ENCODE measurements around the gene MAGI1. TPM values are rescaled to one million over a fixed set of nuclear protein-coding genes. Genes with fewer than 3 reads are reported as not detected.

MAGI1 gene
- total RNA-seq, 1 donor from 2014 or later = 30.5 TPM

GRCh38 chr3:65362688-65363087 lies 676.0 kb downstream of the MAGI1 start:
- DNase-seq (ENCODE audit: low read depth) = no peak

DNA sequence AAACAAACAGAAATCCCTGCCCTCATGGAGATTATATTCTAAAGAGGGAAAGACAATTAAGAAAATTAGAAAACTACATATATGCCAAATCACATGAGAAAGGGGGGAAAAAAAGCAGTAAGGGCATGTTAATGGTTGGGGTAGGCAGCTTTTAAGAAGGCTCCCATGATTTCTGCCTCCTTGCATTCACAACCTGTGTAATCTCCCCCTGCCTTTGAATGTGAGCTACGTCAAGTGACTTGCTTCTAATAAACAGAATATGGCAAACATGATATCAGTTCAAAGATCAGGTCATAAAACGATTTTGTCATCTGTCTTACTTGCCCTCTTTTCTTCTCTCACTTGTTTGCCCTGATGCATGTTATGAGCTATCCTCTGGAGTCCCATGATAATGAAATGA lies 677.3 kb downstream of the MAGI1 start:
- DNase-seq (ENCODE audit: low read depth) = no peak

GRCh38 chr3:65356331-65357248 lies 682.1 kb downstream of the MAGI1 start:
- DNase-seq (ENCODE audit: low read depth) = peak; percentile 15

DNA sequence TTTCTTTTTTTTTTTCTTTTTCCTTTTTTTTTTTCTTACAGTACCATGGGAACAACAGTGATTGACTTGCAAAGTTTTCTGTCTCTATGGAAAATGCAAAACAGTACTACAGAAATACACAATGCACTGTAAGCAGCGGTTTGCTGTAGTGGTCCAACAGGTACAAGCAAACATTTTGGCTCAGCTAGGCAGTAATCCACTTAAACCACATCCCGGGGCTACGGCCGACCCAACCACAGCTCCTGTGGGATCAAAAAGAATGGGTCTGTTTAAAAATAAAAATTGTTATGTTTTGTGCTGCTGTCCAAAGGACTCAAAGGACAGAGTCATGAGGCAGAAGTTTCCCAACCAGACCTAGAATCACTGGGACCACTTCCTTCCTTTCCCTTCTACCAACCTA lies 683.8 kb downstream of the MAGI1 start:
- DNase-seq (ENCODE audit: low read depth) = no peak

DNA sequence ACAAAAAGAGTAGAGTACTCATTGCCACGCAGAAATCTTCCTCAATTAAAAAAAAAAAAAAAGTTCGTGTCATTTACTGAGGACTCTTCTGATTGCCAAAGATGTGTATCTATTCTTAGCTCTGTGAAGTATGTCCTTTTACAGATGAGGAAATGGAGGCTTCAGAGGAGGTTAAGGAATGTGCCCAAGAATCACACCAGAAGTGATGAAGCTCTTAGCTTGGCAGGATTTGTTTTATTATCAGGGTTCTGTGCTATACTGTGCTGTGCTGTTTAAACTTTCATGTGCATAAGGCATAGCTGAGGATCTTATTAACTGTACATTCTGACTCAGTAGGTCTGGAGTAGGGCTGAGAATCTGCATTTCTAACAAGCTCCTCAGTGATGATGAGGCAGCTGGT lies 685.8 kb downstream of the MAGI1 start:
- DNase-seq (ENCODE audit: low read depth) = no peak

DNA sequence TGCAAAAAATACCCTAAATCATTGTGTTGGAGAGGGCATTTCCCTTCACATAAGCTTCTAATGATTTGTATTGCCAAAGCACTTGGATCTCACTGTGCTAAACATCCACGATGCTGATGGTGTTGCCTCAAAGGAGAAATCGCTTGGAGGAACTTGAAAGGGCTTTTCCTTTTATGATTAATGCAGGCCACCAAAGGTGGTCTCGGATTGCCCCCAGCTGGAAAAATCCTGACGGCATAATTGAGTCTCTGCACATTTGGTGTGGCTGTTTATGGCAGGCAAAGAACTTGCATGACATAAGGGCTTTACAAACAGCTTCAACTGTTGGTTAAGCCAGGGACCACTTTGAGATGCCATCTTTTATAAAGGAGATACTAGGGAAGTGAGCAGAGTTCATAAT lies 687.0 kb downstream of the MAGI1 start:
- DNase-seq (ENCODE audit: low read depth) = no peak

GRCh38 chr3:65350801-65351476 lies 687.8 kb downstream of the MAGI1 start:
- DNase-seq (ENCODE audit: low read depth) = no peak

- DNase-seq (ENCODE audit: low read depth) = peak; percentile 10
Observed at GRCh38 chr3:65348398-65348995, 690.2 kb downstream of the MAGI1 start.

DNA sequence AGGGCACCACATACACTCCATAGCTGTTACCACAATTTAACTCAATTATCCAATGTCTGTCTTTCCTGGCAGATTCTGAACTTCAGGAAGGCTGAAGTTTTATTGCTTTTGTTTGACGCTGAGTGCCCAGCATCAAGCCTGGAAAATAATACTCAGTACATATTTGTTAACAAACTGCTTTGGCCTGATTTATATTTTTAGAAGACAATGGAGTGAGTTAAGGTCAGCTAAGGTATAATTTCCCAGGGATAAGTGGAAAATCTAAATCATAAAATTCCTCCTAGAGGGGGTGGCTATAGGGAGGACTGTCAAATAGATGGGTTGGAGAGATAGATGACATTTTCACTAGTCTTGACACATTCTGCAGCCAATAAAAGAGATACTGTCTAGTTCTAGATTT lies 691.6 kb downstream of the MAGI1 start:
- no peak for DNase-seq (ENCODE audit: low read depth)

GRCh38 chr3:65344846-65345245 lies 693.9 kb downstream of the MAGI1 start:
- no peak for DNase-seq (ENCODE audit: low read depth)

- DNase-seq (ENCODE audit: low read depth) = no peak
Observed at GRCh38 chr3:65344444-65344843, 694.3 kb downstream of the MAGI1 start.

GRCh38 chr3:65343736-65344135 lies 695.0 kb downstream of the MAGI1 start:
- DNase-seq (ENCODE audit: low read depth) = peak; percentile 83

DNA sequence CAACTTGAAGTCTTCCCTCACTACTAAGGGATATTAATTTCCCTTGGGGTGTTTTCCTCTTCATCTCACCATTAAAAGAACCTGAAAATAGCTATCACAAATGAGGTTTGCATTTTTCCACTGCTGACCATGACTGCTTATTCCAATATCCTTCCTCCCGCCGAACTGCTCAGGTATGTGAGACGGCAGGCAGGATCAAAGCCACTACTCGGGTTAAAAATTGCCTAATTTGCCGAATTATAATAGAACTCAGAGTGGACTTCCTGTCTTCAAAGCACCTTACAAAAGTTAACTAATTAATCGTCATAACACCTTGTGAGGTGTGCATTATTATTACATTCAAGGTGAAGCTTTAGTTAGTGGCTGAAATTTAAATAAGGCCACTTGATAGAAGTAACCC lies 695.7 kb downstream of the MAGI1 start:
- DNase-seq (ENCODE audit: low read depth) = peak; percentile 55

DNA sequence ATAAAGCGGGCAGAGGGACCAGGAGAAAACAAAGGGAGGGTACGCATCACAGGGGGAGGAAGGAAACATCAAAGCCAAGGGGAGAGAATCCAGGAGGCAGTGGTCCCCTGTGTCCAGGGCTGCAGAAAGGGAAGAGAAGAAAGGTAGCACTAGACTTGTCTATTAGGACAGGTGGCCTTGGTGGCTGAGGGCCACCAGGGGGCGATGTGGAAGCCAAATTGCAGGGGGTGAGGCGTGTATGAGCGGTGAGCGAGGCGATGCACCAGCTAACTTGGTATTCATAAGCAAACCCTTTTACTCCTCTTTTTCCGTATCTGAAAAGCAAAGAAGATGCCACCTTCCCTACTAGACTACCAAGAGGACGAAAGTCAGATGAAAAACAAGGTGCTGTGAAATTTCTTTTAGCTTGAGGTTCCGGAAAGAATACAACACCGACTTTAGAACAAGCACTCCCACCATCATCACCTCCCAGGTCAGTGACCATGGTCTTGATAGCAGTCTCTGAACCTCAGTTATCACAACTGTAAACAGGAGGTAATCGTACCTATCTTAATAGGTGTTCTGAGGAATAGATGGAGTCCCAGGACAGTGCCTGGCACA lies 696.5 kb downstream of the MAGI1 start:
- peak; percentile 36 for DNase-seq (ENCODE audit: low read depth)

DNA sequence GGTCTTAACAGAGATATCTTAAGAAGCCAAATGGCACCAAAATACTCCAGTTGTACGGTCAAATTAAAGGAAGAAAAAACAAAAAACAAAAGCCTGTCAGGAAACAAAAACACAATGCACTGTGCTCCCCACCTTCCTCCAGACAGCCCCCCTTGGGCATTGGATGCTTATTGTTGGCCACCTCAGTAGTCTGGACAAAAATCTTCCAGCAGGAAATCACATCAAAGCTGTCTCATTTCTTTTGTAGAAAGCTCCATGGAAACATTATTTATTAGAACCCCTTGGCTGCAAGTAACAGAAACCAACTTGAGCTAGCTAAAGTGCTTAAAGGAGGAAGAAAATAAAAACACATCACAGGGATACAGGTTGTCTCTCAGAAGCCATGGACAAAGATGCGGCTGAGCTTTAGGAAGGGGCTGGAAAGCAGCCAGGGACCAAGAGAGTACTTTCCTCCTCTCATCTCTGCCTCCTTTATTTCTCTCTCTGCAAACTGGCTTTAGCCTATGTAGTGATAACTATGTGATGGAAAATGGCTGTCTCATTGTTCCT lies 699.5 kb downstream of the MAGI1 start:
- DNase-seq (ENCODE audit: low read depth) = no peak

GRCh38 chr3:65338571-65338970 lies 700.1 kb downstream of the MAGI1 start:
- peak; percentile 88 for DNase-seq (ENCODE audit: low read depth)

DNA sequence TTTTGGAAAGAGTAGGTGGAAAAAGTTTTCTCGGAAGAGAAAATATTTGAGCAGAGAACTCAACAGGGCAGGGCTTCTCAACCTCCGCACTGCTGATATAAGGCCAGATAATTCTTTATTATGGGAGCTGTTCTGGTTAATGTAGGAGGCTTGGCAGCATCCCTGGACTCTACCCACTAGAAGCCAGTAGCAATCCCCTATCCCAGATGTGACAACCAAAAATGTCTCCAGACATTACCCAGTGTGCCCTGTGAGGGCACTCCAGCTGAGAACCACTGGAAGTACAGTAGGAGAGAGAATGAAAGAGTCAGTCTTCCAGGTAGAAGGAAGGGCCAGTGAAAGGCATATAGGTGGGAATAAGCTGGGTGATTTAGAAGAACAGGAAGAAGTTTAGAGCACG lies 703.1 kb downstream of the MAGI1 start:
- DNase-seq (ENCODE audit: low read depth) = no peak

GRCh38 chr3:65334045-65334665 lies 704.6 kb downstream of the MAGI1 start:
- peak; percentile 37 for DNase-seq (ENCODE audit: low read depth)

DNA sequence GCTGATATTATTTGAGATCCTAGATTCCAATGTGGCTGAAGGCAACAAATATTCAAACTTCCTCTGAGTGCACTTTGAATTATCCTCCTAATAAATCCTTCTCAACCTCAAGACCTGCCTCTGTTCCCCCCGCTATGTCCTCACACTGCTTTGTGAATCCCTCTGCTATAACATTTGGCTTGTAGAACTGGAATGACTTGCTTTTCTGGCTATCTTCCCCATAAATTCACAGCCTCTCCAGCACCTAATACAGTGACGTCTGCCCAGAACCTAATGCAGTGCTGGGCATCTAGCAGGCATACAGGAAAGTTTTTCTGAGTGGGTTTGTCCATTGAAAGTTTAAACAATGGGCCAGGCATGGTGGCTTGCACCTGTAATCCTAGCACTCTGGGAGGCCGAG lies 707.0 kb downstream of the MAGI1 start:
- DNase-seq (ENCODE audit: low read depth) = no peak

DNA sequence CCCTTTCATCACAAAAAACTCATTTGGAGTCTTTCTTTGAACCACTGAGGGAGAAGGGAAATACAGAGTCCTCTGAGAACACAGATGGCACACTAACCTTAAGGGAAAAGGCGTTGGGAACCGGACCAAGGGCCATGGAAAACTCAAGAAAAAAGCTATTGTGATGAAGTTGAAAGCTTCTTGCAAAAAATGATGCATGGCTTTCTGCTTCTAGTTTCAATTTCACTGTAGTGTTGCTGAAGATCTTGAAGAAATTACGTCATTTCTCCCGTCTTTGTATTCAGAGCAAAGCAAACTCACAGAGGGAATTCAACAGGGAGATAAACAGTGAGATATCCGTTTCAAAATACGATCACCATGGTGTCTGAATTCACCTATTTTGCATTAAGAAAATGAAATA lies 708.6 kb downstream of the MAGI1 start:
- no peak for DNase-seq (ENCODE audit: low read depth)

- no peak for DNase-seq (ENCODE audit: low read depth)
Observed at GRCh38 chr3:65328148-65328547, 710.6 kb downstream of the MAGI1 start.

- DNase-seq (ENCODE audit: low read depth) = no peak
Observed at GRCh38 chr3:65326574-65326973, 712.1 kb downstream of the MAGI1 start.
